Measurements from ENCODE around the gene SNX8.
A peak's percentile ranks its signal among the peaks of the same experiment; 100 is the strongest.

Gene SNX8

DNA sequence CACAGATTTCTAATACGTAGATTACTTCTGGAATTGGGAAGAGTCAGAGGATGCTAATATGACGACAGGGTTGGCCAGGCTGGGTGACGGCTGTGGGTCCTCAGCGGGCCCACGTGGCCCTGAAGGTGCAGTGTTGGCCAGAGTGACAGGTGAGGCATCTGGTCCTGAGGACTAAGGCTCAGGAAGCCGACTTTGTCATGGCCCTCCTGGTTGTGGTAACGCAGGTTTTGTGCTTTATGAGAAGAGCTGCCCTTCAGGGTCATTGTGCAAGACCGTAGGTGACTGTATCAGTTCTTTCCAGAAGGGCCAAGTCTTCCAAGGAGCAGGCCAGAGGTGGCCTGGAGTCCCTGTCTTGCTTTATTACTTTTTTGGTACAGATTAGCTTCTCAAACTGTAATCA lies 42.9 kb upstream of the SNX8 start:
- TF ChIP-seq, protein P1, sequence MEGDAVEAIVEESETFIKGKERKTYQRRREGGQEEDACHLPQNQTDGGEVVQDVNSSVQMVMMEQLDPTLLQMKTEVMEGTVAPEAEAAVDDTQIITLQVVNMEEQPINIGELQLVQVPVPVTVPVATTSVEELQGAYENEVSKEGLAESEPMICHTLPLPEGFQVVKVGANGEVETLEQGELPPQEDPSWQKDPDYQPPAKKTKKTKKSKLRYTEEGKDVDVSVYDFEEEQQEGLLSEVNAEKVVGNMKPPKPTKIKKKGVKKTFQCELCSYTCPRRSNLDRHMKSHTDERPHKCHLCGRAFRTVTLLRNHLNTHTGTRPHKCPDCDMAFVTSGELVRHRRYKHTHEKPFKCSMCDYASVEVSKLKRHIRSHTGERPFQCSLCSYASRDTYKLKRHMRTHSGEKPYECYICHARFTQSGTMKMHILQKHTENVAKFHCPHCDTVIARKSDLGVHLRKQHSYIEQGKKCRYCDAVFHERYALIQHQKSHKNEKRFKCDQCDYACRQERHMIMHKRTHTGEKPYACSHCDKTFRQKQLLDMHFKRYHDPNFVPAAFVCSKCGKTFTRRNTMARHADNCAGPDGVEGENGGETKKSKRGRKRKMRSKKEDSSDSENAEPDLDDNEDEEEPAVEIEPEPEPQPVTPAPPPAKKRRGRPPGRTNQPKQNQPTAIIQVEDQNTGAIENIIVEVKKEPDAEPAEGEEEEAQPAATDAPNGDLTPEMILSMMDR (IDR thresholded peaks at IDR 0.05; ENCODE audit: low read length, missing control alignments) = no peak
- no peak for DNase-seq (ENCODE audit: low read depth)
- H3K4me3 ChIP-seq (replicated peaks; ENCODE audit: low read depth, low read length) = no peak overlapping the region

DNA sequence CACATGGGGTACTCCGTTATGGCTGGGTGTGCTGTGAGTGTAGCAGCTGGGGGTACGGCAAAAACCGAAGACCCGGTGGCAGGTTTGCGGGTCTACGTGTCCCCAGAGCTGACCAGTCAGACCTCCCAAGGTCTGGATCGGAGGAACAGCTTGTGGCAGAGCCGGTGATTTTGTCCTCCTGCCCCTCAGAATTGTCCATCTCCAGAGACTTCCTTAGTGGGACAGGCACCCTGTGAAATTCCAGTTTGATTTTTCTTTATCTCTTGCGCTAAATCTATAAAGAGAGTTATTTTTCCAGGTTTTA lies 41.4 kb upstream of the SNX8 start:
- peak overlapping the region; percentile 93 for H3K4me3 ChIP-seq (replicated peaks; ENCODE audit: low read depth, low read length)
- TF ChIP-seq, protein P1 (IDR thresholded peaks at IDR 0.05; ENCODE audit: low read length, missing control alignments) = no peak
- DNase-seq (ENCODE audit: low read depth) = no peak

DNA sequence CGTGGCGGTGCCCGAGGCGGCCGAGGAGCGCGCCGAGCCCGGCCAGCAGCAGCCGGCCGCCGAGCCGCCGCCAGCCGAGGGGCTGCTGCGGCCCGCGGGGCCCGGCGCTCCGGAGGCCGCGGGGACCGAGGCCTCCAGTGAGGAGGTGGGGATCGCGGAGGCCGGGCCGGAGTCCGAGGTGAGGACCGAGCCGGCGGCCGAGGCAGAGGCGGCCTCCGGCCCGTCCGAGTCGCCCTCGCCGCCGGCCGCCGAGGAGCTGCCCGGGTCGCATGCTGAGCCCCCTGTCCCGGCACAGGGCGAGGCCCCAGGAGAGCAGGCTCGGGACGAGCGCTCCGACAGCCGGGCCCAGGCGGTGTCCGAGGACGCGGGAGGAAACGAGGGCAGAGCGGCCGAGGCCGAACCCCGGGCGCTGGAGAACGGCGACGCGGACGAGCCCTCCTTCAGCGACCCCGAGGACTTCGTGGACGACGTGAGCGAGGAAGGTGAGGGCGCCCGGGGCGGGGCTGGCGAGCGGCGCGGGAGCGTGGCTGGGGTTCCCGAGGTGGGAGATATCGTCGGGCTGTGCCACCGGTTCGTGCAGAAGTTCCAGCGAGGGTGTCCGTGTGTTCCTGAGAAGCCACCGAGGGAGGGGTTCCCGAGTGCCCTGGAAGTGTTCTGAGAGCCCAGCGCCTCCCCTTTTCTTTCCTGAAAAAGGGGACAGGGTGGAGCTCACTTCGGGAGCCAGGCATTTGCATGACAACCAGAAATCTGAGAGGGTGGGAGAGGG lies 40.9 kb upstream of the SNX8 start:
- no peak for DNase-seq (ENCODE audit: low read depth)

DNA sequence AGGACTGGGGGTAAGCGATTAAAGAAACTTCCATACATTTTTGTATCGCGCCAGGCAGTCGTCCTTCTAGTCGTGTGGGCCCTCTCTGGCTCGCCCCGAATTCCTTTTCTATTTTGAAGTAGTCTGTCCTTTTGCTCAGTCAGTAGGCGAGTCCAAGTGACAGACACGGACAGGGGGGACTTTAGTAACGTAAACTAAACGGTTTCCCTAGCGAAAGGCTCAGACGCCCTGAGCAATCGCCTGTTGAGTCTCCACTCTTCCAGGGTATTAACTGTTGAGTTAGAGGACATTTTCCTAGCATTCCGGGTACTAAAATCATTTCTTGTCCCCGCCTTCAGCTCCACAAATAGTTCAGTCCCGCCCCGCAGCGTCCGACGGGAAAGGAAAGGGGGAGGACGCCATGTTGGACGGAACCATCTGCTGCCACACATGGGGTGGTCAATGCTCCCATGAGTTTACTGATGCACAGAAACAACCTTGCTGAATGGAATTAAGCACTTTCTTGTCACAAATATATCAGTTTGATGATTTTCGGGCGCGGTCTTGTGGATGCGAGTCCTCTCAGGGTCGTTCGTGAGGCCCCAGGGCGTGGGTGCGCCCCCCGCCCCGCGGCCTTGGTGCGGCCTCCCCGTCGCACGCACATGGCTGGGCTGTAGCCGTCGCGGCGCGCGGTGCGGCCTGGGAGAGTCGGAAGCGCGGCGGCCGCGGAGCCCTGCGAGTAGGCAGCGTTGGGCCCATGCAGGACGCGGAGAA lies 40.1 kb upstream of the SNX8 start, which contains the start of gene EIF3B:
EIF3B (plus strand) TSS at position 642 of the 753 bp plus-strand sequence; CDS start at position 737, 95 bp downstream.
- DNase-seq (ENCODE audit: low read depth) = peak; percentile 97
- peak within 1 kb of the TSS; percentile 93 for H3K4me3 ChIP-seq (replicated peaks; ENCODE audit: low read depth, low read length)
- TF ChIP-seq, protein P1 (IDR thresholded peaks at IDR 0.05; ENCODE audit: low read length, missing control alignments) = no peak

More for the DNA sequence above, 40.9 kb upstream of the SNX8 start:
- H3K4me3 ChIP-seq (replicated peaks; ENCODE audit: low read depth, low read length) = peak overlapping the region; percentile 93
- TF ChIP-seq, protein P1 (IDR thresholded peaks at IDR 0.05; ENCODE audit: low read length, missing control alignments) = no peak

DNA sequence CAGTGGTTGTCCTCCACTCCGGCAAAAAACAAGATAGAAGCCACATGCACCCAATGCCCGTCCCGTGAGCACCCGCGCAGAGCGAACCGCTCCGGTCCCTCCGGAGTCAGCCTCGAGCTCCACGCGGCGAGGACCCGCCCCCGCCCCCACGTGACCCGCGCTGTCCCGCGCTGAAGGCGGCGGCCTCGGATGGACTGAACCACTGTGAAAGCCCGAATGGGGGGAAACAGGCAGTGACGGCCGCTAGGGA lies 39.6 kb upstream of the SNX8 start:
- TF ChIP-seq, protein P1 (IDR thresholded peaks at IDR 0.05; ENCODE audit: low read length, missing control alignments) = no peak
- peak overlapping the region; percentile 93 for H3K4me3 ChIP-seq (replicated peaks; ENCODE audit: low read depth, low read length)
- DNase-seq (ENCODE audit: low read depth) = peak; percentile 91

DNA sequence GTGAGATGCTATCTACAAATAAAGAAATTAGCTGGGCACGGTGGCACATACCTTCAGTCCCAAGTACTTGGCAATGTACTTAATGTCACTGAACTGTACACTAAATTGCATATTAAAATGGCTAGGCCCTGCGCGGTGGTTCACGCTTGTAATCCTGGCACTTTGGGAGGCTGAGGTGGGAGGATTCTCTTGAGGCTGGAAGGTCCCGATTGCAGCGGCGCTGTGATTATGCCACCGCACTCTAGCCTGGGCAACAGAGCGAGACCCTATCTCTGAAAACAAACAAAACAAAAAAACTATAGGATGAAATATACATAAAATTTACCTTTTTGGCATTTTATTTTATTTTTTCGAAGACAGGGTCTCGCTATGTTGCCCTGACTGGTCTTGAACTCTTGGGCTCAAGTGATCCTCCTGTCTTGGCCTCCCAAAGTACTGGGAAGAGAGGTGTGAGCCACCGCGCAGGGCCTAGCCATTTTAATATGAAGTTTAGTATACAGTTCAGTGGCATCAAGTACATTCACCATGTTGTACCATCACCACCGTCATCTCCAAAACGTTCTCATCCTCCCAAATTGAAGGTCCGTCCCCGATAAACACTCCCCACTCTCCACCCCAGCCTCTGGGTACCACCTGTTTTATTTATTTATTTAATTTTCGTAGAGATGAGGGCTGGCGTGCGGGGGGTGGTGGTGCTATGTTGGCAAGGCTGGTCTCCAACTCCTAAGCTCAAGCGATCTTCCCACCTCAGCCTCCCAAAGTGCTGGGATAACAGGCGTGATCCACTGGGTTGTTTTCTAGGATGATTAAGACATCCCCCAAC lies 39.1 kb upstream of the SNX8 start:
- TF ChIP-seq, protein P1 (IDR thresholded peaks at IDR 0.05; ENCODE audit: low read length, missing control alignments) = no peak
- H3K4me3 ChIP-seq (replicated peaks; ENCODE audit: low read depth, low read length) = peak overlapping the region; percentile 93
- no peak for DNase-seq (ENCODE audit: low read depth)

Measured in fibroblast of pulmonary artery (primary cell).